HG03139 (cell line): Measurements from ENCODE around the gene WAPL.
A peak's percentile ranks its signal among the peaks of the same experiment; 100 is the strongest.

Experiments
- ATAC-seq: cut with Tn5 transposase; IDR thresholded peaks from one replicate; pipeline ENCODE4 v1.9.1; 2021; ENCODE audit not compliant: unreplicated experiment

WAPL gene

DNA sequence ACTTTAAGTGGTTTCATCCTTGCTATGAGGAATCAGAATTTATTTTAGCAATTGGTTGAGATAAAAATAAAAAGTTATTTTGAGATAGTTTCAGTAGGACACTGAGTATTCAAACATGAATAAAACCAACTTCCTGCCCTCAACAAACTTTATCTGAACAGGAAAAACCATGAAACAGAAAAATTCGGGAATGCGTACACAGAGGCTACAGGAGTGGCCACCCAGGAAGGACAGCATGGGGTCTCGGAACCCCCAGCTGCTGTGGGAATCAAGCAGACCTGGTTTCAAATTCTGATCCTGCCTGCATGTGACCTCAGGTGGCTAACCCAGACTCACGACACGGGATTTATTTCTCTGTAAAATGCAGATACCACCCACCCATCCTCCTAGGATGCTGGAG lies 106.0 kb downstream of the WAPL start:
- no peak for ATAC-seq

DNA sequence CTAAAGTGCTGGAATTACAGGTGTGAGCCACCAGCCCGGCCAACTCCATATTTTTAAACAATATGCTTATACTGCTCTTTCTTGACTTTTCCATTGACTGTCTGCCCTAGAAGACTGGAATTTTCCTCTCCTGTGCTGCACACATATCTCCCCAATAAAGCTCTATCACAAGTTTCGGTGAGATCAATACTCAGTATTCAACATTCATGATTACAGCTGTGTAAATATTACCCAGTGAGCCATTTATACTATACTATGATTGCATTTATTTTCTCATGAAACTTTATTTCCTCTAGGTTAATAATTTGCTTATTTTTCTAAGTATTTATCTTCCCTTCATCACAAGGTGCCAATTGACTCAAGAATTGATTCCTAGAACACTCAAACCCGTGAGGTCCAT lies 106.5 kb downstream of the WAPL start:
- ATAC-seq, result no peak

DNA sequence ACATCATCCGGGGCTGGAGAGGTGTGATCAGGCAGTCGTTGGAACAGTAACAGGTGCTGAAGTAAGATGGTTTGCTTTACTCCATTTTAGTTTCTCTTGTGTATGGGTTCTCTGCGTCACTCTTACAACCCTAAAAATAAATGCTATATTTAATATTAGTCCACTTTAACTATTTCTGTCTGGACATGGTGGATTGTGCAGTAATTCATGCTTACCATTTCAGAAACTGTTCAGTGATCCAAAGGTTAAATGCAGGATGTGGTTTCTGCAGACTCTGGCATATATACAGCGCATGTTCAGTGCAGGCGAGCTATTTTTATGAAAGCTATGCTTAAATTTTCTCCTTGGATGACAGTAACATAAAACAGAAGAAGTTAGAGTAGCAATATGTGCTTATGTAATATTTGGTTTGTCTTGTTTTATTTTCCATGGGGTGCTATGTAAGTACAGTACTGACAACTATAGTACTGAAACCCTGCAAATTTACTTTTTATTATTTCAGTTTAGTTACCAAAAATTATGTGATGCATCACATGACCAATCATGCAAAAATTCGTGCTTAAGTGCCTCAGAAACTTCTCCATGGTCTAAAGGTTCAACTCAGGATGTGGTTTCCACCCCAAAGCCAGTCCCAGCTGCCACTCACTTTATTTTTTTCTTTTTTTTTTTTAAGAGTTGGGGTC lies 108.4 kb downstream of the WAPL start:
- peak; percentile 73 for ATAC-seq

DNA sequence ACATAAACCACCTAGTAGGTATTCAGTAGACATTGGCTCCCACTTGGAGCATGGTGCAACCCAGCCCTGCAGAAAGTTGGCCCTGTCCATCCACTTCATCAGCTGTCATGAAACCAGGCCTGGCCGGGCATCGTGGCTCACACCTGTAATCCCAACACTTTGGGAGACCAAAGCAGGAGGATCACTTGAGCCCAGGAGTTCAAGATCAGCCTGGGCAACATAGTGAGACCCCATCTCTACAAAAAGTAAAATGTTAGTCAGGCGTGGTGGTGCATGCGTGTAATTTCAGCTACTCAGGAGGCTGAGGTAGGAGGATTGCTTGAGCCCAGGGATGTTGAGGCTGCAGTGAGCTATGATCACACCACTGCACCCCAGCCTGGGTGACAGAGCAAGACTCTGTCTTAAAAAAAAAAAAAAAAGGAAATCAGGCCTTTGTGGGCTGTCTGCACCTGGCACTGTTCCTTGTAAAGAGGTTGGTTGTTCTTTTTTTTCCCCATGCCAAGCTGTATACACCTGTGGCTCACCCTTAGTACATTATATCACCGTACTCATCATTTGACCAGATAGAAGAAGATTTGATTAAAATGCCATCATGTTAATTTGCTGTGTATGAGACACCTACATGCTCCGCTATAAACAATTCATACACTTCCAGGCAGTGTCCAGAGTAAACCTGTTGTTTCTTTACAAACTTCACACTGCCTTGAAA lies 109.6 kb downstream of the WAPL start:
- no peak for ATAC-seq

DNA sequence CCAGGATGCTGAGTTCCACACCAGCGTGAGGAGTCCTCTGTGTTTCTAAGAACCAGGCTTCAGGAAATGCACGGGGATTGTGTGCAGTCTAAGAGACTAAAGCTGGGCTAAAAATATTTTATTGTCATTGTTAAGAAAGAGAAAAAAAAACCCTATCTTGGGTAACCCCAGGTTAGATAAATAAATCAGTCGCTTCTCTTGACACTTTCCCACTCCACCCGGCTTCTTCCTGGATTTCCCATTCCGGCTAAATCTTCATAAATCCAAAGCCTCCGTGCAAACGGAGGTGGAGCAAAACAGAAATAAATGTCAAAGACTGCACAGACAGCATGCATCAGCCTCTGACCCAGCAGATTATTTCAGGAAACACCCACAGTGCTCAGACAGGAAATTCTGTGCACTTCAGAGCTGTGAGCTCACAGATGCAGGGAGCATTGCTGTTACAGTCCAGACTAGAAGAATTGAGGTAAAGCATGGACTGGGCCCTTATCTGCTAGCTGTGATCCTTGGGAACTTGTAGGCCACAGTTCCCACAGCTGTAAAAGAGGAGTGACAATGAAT lies 110.2 kb downstream of the WAPL start:
- ATAC-seq, result no peak

DNA sequence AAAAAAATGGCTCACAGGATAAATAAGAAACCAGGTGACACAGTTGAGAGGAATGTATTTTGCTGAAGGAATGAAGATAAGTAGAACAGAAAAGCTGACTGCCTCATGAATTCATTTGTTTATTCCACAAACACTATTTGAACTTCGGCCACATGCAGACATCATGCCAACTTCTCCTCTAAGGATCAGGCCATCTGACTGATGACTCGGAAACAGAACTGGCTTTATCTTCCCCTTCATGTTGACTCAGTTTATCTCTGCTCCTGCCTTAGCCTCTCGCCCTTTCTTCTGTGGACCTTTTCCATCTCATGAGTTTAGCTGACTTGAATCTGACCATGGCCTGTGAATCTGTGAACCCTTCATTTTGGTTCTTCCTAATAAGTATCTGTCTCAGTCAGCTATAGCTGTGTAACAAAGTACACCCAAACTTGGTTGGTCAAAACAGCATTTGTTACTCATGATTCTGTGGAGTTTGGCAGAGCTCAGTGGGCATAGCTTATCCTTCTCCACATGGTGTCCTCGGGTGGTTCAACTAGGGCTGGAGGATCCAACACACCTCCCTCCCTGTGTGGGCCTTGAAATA lies 111.0 kb downstream of the WAPL start:
- ATAC-seq, result no peak

DNA sequence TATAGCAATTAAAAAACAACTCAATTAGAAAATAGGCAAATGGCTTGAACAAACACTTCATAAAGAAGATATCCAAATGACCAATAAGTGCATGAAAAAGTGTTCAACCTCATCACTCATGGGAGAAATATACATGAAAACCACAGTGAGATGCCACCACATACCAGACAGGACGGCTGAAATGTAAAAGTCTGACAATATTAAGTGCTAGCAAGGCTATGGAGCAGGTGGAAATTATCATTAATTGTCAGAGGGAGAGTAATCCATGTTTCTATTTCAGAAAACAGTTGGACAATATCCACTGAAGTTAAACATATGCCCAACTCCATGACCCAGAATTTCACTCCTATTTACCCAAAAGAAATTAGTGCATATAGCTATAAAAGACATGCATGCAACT lies 112.4 kb downstream of the WAPL start:
- no peak for ATAC-seq

DNA sequence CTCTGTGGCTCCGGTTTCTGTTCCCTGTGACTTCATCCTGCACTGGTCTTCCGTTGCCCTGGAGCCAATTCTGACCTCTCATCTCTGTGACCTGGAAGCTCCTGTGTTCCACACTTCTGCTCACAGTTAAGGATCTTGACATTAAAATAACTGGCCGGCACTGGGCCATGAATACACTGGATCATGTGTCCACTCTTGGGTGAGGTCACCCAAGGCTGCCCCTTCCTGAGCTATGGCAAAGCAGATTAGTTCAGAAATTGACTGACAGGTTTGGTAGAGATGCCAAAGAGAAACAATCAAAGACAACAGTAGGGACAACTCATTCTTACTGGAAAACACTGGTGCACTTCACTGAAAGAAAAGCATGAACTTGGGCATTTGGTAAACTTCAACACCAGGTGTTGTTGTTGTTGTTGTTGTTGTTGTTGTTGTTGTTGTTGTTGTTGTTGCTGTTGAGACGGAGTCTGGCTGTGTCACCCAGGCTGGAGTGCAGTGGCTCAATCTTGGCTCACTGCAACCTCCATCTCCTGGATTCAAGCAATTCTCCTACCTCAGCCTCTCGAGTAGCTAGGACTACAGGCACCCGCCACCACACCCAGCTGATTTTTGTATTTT lies 118.3 kb downstream of the WAPL start:
- no peak for ATAC-seq

DNA sequence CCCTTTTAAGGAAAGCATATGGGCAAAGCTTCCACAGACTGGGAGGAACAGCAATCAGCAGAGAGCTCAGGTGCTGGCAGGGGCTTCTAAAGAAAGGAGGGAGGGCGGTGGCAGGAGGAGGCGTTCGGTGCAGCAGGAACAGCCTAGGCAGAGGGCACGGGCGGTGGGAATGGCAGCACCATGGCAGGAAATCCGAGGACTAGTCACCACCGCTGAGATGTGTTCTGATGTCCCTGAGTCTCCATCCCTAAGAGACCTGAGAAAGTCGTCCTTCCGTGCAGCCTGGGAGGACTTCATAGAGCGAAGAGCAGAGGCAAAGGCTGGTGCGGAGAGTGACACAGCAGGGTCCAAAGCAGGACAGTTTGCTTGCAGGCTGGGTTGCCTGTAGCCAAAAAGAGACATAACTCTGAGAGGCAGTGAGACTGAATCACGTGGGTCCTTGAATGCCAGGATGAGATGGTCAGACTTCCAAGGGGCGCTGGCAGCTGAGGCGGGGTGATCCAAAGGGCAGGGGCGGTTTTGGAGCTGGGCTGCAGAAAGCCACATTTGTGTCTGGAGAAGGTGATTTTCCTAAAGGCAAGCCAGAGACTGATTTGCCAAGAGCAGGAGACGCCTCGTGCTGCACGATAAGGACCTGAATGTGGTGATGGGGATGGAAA lies 119.2 kb downstream of the WAPL start:
- no peak for ATAC-seq

DNA sequence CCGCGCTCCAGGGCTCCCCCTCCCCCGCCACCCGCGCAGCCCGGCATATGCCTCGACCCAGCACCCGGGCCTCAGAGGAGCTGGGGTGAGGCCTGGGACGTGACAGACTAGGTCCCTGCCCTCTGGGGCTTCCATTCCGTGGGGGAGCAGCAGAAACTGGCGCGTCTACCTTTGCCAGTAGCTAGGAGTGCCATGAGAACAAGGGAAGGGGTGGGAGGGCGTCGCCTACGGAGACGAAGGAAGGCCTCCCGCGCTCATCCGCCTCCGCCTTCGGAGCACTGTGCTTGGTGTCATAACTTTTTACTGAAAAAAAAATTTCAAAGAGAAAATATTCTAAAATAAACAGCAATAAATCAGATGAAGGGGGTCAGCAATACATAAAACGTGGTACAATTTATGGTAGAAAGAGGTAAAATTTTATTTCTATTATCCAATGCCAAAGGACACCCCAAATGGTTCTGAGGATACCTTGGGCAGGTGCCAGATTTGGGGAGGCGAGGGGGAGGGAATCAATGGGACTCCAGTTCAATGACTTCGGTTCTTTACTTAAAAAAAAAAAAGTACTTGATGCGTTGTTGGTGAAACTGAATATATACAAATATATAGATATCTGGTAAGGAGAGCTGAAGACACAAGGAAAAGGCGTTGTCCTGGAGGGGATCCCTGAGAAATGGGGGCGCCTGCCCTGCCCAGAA lies 119.9 kb downstream of the WAPL start:
- no peak for ATAC-seq

DNA sequence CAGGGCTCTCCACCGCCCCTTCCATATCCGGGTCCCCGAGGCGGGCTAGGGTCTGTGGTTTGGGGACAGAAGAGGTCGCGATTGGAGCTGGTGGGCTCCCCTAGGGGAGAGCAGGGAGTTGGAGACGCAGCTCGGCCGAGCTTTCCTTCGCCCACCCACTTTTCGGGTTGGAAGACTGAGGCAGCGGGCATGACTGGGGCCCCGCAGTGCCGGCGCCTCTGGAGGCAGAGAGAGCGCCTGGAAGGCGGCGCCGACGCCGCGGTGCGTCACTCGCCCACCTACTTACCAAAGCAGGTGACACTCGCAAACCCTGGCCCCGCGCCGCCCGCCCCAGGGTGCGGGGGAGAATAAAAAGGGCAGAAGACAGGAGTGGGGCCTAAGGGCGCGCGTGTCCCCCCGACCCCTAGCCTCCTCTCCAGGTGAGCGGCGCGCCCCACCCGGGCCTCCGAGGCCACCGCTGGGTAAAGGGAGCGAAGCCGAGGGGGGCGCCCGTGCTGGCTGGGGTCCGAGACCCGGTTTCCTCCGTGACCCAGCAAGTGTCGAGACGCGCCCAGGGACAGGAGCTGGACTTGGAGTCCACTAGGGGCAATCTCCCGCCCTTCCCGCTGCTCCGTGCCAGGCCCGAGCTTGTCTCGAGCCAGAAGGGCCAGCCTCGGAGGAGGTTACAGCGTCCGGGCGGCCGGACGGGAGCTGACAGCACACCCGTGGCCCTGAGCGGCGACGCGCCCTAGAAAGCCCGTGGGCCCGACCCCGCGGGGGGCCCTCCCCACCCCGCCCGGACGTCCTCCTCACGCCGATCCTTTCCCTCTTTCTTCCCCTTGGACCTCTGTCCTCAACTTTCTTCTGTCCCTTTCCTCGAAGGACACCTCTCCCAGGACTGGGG lies 120.6 kb downstream of the WAPL start:
- peak; percentile 28 for ATAC-seq

DNA sequence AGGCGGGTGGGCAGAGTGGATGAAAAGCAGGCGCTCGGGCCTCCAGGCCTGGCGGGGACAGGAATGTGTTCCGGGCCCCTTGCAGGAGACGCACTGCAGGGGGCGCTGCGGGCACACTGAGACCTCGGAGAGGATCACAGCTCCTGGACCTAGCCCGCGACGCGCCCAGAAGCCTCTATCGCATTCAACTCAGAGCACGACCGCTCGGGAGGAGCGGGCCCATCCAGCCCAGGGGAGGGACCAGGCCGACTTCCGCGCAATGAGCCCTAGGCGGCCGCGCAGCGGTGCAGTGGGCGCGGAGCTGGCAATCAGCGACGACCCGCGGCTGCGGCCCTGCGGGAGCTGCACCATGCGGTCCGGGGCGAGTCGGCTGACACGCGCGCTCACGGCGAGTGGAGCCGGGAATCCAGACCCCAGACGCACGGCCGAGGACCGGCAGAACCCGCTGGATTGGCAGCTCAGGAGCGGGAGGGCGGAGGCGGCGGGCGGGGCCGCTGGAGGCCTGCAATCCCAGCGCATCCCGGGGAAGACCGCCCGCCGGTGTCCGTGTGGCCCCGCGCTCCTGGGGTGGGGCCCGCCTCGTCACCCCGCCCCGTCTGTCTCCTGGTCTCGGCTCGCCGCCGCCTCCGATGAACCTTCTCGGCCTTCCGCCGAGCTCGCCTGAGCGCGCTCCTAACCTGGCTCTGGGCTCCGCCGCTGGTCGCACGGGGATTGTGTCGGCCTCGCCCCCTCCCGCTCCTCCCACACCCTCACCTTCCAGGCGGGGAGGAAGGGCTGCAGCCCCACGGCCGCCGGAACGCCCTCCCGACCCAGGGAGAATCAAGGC lies 121.5 kb downstream of the WAPL start:
- peak; percentile 89 for ATAC-seq

DNA sequence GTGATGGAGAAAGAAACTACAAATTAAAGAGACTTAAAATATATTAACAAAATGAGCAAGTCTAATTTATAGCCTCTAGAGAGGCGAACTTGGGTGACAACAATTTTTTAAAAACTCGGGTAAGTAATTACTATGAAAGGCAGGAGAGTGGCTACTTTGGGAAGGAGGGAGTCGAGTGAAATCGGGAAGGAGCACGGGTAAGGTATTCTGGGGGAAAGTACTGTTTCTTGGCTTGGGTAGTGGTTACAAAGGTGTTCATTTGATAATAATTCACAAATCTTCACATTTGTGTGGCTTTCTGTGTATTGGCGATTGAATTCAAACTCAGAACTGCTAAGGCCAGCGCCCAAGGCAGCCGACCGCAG lies 122.1 kb downstream of the WAPL start:
- no peak for ATAC-seq

DNA sequence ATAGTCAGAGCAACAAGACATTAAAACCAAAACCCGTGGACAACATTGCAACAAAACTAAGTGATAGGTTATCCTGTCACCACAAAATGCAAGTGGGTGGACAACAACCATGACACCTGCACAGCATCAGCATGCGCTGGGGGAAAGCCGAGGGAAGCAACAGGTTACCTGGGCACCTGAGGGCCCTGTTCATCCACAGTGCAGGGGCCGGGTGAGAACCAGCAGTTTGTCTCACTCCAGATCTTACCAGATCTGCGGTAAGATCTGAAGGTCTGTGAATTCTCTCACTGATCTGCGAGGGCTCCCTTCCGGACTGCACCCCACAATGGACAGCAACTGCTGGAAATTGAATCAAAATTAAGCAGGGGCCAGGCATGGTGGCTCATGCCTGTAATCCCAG lies 124.5 kb downstream of the WAPL start:
- ATAC-seq, result no peak

DNA sequence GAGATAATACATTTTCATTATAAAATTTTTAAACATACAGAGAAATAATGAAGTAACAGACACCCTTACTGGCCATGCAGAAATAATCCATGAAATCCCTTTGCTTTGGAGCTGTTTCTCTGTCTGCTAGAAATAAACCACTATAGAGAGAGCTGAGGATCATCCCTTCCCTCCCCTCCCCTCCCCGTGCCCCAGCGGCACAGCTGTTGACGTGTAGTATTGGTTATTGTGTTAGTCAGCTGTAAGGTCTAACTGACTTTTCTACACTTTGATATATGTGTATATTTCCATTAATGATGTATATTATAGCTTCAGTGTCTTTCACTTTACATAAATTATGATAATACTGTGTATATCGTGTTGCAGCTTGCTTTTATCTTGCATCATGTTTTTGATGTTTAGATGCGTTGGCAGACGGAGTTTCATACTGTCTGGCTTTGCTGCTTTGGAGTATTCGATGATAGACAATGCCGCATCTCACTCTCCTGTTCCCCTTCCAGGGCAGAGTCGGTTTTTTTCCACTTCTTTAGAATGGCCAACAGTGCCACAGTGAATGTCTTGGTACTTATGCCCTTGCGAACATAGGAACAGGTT lies 127.6 kb downstream of the WAPL start:
- no peak for ATAC-seq

DNA sequence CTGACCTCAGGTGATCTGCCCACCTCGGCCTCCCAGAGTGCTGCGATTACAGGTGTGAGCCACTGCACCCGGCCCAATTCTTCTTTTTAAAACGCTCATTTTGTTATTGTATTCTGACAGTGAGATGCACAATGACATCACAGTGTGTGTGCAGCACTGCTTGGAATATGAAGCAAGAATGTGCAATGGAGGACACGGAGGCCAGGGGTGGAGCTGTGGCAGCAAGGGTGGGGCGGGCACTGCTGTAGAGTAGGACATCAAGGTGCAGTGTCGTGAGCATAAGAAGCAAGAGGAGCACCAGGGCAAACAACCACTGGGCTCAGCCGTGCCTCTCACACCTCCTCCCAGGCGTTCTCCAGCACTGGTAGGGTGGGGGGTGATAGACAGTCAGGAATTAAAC lies 128.2 kb downstream of the WAPL start:
- no peak for ATAC-seq

DNA sequence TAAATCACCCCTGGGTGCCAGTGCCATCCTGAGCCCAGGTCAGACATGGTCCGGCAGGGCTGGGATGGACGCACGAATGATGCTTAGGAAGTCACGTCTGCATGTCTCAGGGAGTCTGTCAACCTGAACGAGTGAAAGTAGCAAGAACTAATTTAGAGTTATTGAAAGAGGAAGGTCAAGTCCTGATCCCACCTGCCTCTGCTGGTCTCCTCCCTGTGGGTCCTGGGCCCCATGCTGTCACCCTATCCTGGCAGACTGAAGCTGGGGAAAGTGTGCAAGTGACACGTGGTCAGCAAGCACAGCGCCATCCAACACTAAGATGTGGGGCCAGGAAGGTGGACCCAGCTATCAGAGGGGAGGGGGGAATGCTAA lies 128.9 kb downstream of the WAPL start:
- ATAC-seq, result no peak

DNA sequence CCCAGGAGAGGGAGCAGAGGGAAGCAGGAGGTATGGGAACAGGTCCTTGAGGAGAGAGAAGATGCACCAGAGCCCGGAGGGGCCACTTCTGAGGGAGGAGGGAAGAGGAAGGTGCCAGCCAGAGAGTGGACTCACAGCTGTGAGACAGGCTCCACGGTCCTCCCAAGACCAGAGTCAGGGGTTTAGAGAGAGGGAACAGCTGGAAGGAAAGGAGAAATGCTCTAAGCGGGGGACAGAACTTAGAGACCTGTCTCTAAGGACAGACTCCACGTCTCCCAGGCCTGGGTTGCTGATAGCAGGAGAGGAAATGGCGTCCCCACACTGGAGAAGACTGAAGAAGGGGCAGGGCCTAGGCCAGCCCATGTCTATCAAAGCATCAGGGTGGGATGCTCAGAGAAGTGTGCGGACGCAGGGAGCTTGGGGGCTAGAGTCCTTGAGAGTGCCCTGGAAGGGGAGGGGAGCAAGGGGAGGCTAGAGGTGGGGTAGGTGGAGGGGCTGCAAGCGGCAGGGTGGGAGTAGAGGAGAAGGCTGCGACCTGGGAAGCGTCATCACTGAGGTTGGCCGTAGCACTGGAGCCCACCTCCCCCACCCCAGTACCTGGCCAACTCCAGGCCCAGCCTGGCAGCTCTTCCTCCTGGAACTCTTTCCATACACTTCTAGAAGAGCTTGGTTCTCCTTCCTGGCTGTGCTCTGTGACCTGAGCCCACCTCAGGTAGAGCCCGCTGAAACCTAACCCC lies 129.4 kb downstream of the WAPL start:
- ATAC-seq, result no peak
